SK-N-SH treated with all-trans-retinoic acid at 6 μM for 48 hours (cell line): Measurements from ENCODE around the gene PASD1.

Experiments
- ARNTL ChIP-seq: fragments of 450-650 bp; formaldehyde crosslinking; IDR thresholded peaks from 2 replicates; pipeline ENCODE4 v1.5.0; 2020; ENCODE audit warnings: low read depth, mild to moderate bottlenecking, moderate library complexity, borderline replicate concordance
- CSDC2 ChIP-seq: fragments of 250-450 bp; sonication (Bioruptor Pico); IDR thresholded peaks from 2 replicates; pipeline ENCODE4 v1.5.0; 2020; ENCODE audit warnings: mild to moderate bottlenecking, moderate library complexity
- OSR1 ChIP-seq: fragments of 250-450 bp; sonication (Bioruptor Pico); IDR thresholded peaks from 2 replicates; pipeline ENCODE4 v1.8.0; 2022; ENCODE audit warnings: moderate library complexity, mild to moderate bottlenecking, inconsistent platforms
- PPARA ChIP-seq: fragments of 250-450 bp; sonication (Bioruptor Pico); IDR thresholded peaks from 2 replicates; pipeline ENCODE4 v1.5.0; 2020; ENCODE audit warnings: mild to moderate bottlenecking, borderline replicate concordance
- SNAI2 ChIP-seq: fragments of 250-450 bp; sonication (Bioruptor Pico); IDR thresholded peaks from 2 replicates; pipeline ENCODE4 v1.5.0; 2020; ENCODE audit warnings: mild to moderate bottlenecking, moderate library complexity
- TF ChIP-seq, protein P1 (sequence below): fragments of 250-450 bp; sonication (Bioruptor Pico); IDR thresholded peaks from 2 replicates; pipeline ENCODE4 v1.8.0; 2020; ENCODE audit warnings: mild to moderate bottlenecking, moderate library complexity, borderline replicate concordance
- TF ChIP-seq, protein P2 (sequence below): fragments of 250-450 bp; sonication (Bioruptor Pico); IDR thresholded peaks from 2 replicates; pipeline ENCODE4 v1.5.0; 2020; ENCODE audit warnings: mild to moderate bottlenecking, moderate library complexity
- TF ChIP-seq, protein P3 (sequence below): fragments of 250-450 bp; sonication (Bioruptor Pico); IDR thresholded peaks from 2 replicates; pipeline ENCODE4 v1.5.1; 2020; ENCODE audit warnings: low read depth, mild to moderate bottlenecking, moderate library complexity

DNA sequence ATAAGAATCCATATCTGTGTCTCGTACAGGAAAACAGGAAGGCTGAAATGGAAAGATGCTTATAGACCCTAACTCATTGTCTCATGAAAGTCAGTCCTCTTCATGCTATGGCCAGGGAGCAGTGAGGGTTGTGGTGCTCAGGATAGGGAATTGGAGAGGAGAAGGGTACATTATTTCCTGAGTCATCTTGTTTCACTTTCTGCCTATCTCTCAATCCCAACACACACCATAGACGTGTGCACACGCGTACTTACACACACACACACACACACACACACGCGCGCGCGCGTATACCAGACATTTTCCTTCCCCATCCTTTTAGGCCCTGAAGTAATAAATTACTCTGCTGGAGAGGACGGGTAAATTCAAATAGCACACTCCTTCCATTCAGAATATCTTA lies 78.1 kb downstream of the PASD1 start:
- TF ChIP-seq, protein P1, sequence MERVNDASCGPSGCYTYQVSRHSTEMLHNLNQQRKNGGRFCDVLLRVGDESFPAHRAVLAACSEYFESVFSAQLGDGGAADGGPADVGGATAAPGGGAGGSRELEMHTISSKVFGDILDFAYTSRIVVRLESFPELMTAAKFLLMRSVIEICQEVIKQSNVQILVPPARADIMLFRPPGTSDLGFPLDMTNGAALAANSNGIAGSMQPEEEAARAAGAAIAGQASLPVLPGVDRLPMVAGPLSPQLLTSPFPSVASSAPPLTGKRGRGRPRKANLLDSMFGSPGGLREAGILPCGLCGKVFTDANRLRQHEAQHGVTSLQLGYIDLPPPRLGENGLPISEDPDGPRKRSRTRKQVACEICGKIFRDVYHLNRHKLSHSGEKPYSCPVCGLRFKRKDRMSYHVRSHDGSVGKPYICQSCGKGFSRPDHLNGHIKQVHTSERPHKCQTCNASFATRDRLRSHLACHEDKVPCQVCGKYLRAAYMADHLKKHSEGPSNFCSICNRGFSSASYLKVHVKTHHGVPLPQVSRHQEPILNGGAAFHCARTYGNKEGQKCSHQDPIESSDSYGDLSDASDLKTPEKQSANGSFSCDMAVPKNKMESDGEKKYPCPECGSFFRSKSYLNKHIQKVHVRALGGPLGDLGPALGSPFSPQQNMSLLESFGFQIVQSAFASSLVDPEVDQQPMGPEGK (CRISPR knock-in tag): no peak
- TF ChIP-seq CSDC2 (CRISPR knock-in tag) (no peak), OSR1 (CRISPR knock-in tag) (no peak), PPARA (no peak), SNAI2 (no peak), ARNTL (CRISPR knock-in tag) (no peak)
- TF ChIP-seq, protein P2, sequence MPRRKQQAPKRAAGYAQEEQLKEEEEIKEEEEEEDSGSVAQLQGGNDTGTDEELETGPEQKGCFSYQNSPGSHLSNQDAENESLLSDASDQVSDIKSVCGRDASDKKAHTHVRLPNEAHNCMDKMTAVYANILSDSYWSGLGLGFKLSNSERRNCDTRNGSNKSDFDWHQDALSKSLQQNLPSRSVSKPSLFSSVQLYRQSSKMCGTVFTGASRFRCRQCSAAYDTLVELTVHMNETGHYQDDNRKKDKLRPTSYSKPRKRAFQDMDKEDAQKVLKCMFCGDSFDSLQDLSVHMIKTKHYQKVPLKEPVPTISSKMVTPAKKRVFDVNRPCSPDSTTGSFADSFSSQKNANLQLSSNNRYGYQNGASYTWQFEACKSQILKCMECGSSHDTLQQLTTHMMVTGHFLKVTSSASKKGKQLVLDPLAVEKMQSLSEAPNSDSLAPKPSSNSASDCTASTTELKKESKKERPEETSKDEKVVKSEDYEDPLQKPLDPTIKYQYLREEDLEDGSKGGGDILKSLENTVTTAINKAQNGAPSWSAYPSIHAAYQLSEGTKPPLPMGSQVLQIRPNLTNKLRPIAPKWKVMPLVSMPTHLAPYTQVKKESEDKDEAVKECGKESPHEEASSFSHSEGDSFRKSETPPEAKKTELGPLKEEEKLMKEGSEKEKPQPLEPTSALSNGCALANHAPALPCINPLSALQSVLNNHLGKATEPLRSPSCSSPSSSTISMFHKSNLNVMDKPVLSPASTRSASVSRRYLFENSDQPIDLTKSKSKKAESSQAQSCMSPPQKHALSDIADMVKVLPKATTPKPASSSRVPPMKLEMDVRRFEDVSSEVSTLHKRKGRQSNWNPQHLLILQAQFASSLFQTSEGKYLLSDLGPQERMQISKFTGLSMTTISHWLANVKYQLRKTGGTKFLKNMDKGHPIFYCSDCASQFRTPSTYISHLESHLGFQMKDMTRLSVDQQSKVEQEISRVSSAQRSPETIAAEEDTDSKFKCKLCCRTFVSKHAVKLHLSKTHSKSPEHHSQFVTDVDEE: no peak
- TF ChIP-seq, protein P3, sequence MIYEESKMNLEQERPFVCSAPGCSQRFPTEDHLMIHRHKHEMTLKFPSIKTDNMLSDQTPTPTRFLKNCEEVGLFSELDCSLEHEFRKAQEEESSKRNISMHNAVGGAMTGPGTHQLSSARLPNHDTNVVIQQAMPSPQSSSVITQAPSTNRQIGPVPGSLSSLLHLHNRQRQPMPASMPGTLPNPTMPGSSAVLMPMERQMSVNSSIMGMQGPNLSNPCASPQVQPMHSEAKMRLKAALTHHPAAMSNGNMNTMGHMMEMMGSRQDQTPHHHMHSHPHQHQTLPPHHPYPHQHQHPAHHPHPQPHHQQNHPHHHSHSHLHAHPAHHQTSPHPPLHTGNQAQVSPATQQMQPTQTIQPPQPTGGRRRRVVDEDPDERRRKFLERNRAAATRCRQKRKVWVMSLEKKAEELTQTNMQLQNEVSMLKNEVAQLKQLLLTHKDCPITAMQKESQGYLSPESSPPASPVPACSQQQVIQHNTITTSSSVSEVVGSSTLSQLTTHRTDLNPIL (CRISPR knock-in tag): no peak
